Lower leg skin (tissue), 3 donors: Measurements from ENCODE around the gene B3GALT5.

Experiments
- CTCF ChIP-seq, 3 donors: fragments of 450-650 bp; IDR thresholded peaks; one replicate each; pipeline ENCODE4 v1.5.1; 2016; ENCODE audit warnings: antibody characterized with exemption in 3 of 3, mild to moderate bottlenecking in 3 of 3, moderate library complexity in 2 of 3
- POLR2A ChIP-seq, 2 donors: fragments of 450-650 bp; IDR thresholded peaks; one replicate each; pipeline ENCODE4 v1.6.1; 2016 to 2017; ENCODE audit warnings: antibody characterized with exemption in 2 of 2, mild to moderate bottlenecking in 1 of 2, moderate library complexity in 1 of 2

- TF ChIP-seq CTCF (IDR thresholded peaks at IDR 0.05) (no peak), POLR2A (IDR thresholded peaks at IDR 0.05) (no peak)
Measured at GRCh38 chr21:39666681-39667315, 54.1 kb downstream of the B3GALT5 start.
